IPS-NIHi7 (cell line): ENCODE measurements around the gene RPS23.

ENCODE experiments used
- DNase-seq: peaks from one replicate; pipeline ENCODE4 v3.0.0; 2012; ENCODE audit warnings: mixed read lengths; ENCODE audit errors: extremely low spot score

Gene RPS23

DNA sequence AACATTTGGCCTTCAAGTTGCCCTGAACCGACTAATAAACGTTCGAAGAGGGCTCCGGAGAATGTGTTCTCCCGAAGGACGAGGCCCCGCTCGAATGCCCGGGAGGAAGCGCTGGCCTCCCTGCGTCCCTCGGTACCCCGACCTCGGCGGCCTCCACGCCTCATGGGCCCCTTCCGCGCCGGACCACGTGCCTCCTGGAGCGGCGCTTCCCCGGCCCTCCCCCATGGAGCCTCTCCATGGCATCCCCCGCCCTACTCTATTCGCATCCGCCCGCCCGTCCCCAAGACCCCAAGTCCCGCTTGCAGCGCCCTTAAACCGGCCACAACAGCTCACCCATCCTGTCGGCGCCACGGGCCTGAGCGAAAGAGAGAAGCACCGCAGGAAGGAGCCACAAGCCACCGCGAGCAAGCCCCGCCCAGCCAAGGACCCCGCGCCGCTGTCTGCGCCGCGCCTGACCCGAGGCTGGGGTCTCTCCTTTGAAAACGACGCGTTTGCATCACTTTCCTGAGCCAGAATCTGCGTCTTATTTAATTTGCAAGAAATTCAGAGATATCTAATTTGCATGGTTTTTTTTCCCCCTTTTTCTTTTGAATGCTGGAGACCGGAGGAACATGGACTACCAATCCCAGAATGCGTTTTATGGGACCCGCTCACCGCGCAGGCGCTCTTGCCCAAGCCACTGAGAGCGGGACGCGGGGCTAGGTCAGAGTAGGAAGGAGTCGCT, at the start of gene RPS23:
RPS23 (minus strand) TSS at position 368 of the 724 bp plus-strand sequence; CDS start at position 337, 31 bp downstream.
- peak; percentile 90 for DNase-seq

DNA sequence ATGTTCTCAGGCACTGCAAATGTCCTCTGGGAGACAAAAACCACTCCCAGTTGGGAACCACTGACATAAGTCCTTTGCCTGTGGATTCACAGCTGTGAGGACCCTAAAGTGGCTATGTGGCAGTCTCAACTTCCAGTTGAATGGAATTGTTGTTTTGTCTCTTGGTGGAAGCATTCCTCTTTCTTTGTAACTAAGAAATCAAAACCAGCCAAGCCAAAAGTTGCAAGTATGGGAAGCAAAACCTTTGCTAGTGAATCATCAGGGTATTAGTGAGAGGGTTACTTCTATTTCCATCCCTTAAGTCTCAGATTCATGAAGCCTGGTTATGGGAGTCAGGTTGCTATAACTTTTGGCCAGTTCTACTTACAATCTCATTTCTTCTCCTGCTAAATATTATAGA, 49.8 kb upstream of the RPS23 start:
- no peak for DNase-seq

DNA sequence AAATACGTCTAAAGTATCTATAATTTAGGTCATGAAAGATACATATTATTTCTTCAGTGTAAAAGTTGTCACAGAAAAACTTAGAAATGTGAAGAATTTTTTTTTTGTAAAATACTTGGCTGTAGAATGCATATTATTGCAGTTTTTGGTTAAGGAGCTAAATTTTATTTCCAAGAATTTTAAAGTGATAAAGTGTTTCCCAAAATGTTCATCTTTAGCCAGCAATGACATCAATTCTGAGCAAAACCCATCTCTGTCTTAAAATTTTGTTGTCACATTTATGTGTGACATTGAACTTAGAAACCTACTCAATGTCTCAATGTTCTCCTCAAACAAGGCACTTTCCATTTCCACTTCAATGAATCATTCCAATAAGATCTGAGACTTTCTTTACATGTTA, 47.8 kb upstream of the RPS23 start:
- no peak for DNase-seq

GRCh38 chr5:82325155-82325554, 47.0 kb upstream of the RPS23 start:
- no peak for DNase-seq

- DNase-seq = no peak
Observed at GRCh38 chr5:82320966-82321365, 42.8 kb upstream of the RPS23 start.

- DNase-seq = no peak
Observed at GRCh38 chr5:82319651-82320376, 41.7 kb upstream of the RPS23 start.

DNA sequence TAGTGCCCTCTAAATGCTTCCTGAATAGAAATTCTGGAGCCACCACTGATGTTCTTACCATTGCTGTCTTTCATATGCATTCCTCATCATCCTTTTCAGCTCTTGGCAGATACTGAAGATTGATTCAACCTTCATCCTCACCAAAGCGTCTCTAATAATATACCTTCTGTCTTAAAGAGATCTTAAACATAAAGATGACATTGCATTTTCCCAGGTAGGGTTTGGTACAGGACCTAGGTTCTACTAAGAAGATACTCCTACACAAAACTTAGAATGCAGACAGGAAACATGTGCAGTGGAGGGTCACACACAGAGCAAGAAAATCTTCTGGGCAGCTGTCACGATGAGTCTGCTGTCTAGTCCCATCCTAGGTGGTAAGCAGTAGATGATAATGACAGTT, 41.0 kb upstream of the RPS23 start:
- DNase-seq = no peak

DNA sequence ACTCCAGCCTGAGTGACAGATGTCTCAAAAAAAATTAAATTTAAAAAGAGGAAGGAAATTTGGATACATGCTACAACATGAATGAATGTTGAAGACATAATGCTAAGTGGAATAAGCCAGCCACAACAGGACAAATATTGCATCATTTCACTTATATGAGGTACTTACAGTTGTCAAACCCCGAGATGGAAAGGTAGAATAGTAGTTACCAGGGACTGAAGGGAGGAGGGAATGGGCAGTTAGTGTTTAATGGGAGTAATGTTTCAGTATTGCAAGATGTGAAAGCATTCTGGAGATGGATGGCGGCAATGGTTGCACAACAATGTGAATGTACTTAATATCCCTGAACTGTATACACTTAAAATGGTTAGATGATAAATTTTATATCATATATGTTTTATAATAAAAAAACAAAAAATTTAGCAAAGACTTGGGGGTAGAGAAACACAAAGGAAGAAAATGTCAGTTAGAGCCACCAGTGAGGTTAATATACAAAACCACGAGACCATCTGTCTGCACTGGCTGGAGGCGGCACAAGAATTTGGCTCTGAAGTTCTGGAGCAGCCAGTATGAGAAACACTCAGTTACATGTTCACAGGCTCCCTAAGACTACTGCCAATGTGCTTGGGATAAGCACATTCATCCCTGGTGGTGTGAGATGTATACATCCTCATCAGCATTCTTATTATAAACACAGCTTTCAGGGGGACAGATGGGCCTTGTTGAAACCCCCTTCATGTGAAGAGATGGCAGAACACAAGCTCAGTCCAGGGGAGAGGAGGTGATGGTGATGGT, 37.0 kb upstream of the RPS23 start:
- no peak for DNase-seq

DNA sequence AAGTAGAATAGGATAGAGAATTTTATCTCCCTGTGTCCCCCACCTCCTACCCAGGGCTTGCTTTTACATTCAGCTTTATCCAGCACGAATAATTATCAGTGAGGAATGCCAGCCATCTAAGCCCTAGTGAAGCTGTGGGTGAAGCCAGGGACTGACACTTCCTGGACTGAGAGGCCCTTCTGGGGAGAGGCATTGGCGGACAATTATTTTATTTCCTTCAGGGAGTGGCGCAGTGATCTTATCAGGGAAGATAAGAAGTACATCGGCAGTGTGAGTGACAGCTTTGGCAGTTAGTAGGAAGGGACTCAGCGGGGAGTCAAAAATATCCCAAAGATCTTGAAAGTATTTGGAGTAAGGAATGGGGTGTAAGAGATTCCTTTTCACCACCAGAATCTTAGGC, 34.9 kb upstream of the RPS23 start:
- DNase-seq = no peak

DNA sequence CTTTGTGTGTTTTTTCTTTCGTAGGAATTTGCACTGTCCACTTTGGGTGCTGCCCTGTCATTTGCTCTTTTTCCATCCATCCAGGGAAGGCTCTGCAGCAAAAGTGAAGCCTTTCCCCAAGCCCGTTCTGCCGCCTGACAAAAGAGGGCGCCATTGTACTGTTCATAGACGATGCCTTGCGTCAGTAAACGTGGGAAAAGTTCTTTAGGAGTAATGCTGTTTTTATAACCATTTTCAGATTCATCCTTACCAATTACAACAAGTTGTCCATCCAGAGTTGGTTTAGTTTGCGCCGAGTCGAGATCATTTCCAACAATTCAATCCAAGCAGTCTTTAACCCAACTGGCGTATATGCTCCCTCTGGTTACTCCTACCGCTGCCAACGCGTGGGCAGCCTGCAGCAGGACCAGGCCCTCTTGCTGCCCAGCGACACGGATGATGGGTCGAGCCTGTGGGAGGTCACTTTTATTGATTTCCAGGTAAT, 34.3 kb upstream of the RPS23 start:
- peak; percentile 78 for DNase-seq

- no peak for DNase-seq
Observed at GRCh38 chr5:82309091-82309531, 31.0 kb upstream of the RPS23 start.

DNA sequence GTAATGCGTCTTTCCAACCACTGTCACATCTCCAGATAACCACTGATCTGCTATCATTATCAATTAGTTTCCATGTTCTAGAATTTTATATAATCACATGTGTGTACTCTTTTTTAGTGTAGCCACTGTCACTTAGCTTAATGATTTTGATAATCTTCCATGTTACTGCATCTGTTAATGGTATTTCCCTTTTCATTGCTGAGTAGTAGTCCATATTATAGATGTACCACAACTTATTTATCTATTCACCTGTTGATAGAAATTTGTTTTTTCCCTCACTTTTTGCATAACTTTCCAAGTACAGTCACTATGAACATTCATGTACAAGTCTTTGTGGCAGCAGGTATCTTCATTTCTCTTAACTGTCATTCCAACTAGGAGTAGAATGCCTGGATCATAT, 30.3 kb upstream of the RPS23 start:
- DNase-seq = no peak

GRCh38 chr5:82307451-82307850, 29.3 kb upstream of the RPS23 start:
- no peak for DNase-seq

- no peak for DNase-seq
Observed at GRCh38 chr5:82306151-82306550, 28.0 kb upstream of the RPS23 start.

- DNase-seq = no peak
Observed at GRCh38 chr5:82301190-82301589, 23.0 kb upstream of the RPS23 start.

GRCh38 chr5:82298668-82299067, 20.5 kb upstream of the RPS23 start:
- no peak for DNase-seq

- DNase-seq = no peak
Observed at GRCh38 chr5:82297711-82298110, 19.6 kb upstream of the RPS23 start.

GRCh38 chr5:82296929-82297328, 18.8 kb upstream of the RPS23 start:
- DNase-seq = no peak

GRCh38 chr5:82295959-82296531, 17.9 kb upstream of the RPS23 start:
- DNase-seq = no peak

- no peak for DNase-seq
Observed at GRCh38 chr5:82295144-82295543, 17.0 kb upstream of the RPS23 start.

- DNase-seq = no peak
Observed at GRCh38 chr5:82291420-82291819, 13.3 kb upstream of the RPS23 start.

GRCh38 chr5:82290908-82291307, 12.8 kb upstream of the RPS23 start:
- DNase-seq = no peak
